Right ventricle myocardium inferior (tissue), 1 donor: ENCODE results near the gene PRAMEF1. TPM values are rescaled to one million over a fixed set of nuclear protein-coding genes. Genes with fewer than 3 reads are reported as not detected.
"Not testable (repeated sequence)": the region's sequence is repeated elsewhere in the genome, so short reads cannot be mapped to it uniquely, and the experiment has no call there.

Source experiments
- ATAC-seq: fragments of 200-7000 bp; cut with Tn5 transposase; one replicate; pipeline ENCODE4 v1.9.1; 2020; ENCODE audit warnings: mild to moderate bottlenecking, moderate library complexity
- DNase-seq: peaks from one replicate; pipeline ENCODE4 v3.0.0; 2021; ENCODE audit errors: missing footprints
- intact Hi-C: fragments of 100-400 bp; cut with DNase I; formaldehyde crosslinking; loops from one replicate; pipeline ENCODE4 v1.11.0; 2022
- long read RNA-seq: library from polyadenylated mRNA; unstranded; transcript quantifications from one replicate; pipeline ENCODE4 v2.0.0, GENCODE V29; 2021
- total RNA-seq: library from RNA; stranded (reverse); fragmentation: NEBNext Ultra II Directional; extraction: Animal tissue kit (Norgen Biotek cat#: 25700); gene quantifications from one replicate; pipeline ENCODE4 v1.2.1, GENCODE V29; 2021
- donor health status: DM: no; HTN: yes; CAD: no; lungs with severe emphysema.

The PRAMEF1 gene
- not detected for total RNA-seq
- long read RNA-seq = 0 reads

DNA sequence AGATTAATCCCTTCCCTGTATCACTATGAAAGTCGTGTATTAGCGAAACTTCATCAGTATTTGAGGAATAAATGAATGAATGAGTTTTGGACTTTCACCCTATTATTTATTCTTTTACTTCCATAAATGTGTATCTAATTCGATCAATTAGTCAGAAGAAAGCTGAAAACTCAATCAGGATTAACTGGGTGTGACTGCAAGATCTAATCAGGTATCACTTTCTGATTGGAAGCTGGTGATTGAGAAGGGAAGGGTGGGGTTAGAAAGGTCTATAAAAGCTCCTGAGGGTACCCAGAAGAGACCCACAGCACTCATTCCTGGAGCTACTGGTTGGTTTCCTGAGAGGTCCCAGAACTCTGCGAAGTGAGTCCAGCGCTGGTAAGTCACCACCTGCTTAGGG lies at the start of gene PRAMEF1:
TSS of gene PRAMEF1 (plus strand) at position 301 of the 400 bp plus-strand sequence. CDS start 1,831 bp downstream, outside the sequence.
- intact Hi-C loops, DNase-seq, ATAC-seq: not testable (repeated sequence)

DNA sequence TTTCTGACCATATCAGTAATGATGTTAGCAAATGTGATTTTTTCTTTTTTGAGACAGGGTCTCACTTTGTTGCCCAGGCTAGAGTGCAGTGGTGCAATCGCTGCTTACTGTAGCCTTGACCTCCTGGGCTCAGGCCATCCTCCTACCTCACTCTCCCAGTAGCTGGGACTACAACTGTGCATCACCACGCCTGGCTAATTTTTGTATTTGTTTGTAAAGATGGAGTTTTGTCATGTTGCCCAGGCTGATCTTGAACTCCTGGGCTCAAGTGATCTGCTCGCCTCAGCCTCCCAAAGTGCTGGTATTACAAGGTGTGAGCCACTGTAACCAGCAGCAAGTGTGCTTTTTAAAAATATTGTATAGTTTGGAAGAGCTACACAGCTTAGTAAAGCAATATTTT lies 49.3 kb upstream of the PRAMEF1 start:
- DNase-seq (no peak), ATAC-seq (no peak)
- intact Hi-C loops = no loop called here

DNA sequence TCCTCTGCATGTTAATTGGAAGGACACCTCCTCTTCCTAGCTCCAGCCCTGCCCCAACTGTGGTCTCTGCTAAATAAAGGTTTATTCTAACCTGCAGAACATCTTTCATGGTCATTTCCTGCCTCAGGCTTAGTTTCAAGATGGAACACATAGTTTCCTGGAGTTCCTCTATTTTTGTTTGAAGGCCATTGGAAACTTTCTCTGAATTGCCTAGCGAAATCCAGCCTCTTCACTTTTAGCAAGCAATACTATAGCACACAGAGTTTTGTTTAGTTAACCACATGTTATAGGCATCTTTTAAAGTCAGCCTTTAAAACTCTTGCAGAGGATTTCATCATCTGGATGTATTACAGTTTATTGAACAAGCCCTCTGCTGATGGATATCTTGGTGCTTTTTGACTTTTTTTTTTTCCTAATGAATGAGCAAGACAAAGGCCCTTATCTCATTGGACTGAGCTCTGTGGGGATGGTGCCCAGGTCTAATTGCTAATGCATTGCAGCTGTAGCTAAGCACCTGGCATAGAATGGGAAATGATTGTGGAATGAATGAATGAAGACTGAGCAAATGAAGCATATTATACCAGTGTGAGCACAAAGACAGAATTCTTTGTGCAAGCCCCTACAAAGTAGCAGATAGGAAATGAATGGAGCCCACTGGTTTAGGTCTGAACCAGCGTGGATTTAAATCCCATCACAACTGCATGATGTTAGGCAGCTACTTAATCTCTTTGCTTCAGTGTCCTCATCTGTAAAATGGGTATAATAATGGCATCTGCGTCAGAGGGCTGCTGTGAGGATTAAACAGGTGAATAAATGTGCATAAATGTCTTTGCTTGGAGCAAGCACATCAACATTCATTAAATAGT lies 45.8 kb upstream of the PRAMEF1 start:
- intact Hi-C loops = no loop called here
- ATAC-seq (no peak), DNase-seq (no peak)

DNA sequence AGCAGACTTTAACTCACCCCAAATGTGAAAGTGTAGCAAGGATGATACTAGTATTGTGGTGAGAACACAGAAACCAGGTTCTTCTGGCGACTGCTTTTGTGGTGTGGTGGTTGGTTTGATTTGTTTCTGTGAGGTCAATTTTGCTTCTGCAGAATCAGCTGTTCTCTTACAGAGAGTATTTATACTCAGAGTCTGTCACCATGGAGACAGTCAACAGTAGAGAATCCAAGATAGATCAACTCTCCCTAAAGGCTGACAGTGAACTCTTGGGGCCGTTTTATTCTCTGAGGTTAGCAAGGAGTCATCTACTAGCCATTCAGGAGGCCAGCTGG lies 45.2 kb upstream of the PRAMEF1 start, which contains the start of gene CFAP107:
TSS of gene CFAP107 (plus strand) at position 209 of the 332 bp plus-strand sequence. CDS start 231 bp downstream, outside the sequence.
- intact Hi-C loops = no loop called here
- ATAC-seq (no peak), DNase-seq (no peak)

GRCh38 chr1:12748778-12749355 lies 42.3 kb upstream of the PRAMEF1 start:
- no peak for ATAC-seq
- intact Hi-C loops = no loop called here

GRCh38 chr1:12754738-12755137 lies 36.5 kb upstream of the PRAMEF1 start:
- intact Hi-C loops = no loop called here
- ATAC-seq (no peak), DNase-seq (no peak)

More at GRCh38 chr1:12748778-12749355, 42.3 kb upstream of the PRAMEF1 start:
- no peak for DNase-seq

DNA sequence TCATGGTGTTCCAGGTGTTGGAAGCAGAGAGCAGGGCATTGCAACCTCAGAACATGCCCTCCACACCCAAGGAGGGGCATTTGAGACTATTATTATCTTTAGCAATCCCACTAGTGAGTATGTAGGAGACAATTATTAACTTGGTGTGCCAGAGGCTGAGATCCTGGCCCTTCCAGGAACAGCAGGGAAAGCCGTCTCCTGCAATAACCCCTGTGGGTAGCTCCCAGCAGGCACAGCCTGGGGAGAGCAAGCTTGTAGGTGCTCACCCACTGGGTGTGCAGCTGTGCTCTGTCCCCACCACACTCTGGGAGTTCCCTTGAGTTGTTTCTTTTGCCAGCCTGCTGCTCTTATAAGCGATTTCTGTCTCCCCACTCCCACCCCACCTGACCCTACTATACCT lies 34.9 kb upstream of the PRAMEF1 start:
- ATAC-seq = no peak
- DNase-seq = no peak
- intact Hi-C loops = no loop called here

- DNase-seq (no peak), ATAC-seq (no peak)
- intact Hi-C loops = no loop called here
Measured at GRCh38 chr1:12756768-12757413, 34.3 kb upstream of the PRAMEF1 start.

DNA sequence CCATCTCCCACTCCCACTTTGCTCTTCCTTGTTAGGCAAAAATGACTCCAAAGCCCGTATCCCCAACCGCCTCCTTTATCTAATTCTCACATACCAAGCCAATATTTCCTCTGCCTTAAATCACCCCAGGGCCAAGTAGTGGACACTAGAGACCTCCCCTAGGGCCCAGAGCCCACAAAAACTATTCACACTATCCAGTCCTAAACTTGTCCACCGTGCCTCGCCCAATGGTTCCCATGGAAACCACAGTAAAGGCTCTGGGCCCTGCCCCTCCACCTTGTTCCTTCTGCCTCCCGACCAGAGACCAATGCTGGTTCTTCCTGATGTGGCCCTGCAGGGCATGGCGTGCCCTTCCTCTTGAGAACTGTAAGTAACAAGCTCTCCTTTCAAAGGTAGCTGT lies 33.4 kb upstream of the PRAMEF1 start:
- intact Hi-C loops = no loop called here
- DNase-seq (no peak), ATAC-seq (no peak)

- DNase-seq = no peak
- ATAC-seq = no peak
- intact Hi-C loops = no loop called here
Measured at GRCh38 chr1:12760256-12760795, 30.9 kb upstream of the PRAMEF1 start.

- DNase-seq (no peak), ATAC-seq (no peak)
- intact Hi-C loops = no loop called here
Measured at GRCh38 chr1:12761781-12762180, 29.4 kb upstream of the PRAMEF1 start.

- ATAC-seq (no peak), DNase-seq (no peak)
- intact Hi-C loops = no loop called here
Measured at GRCh38 chr1:12762766-12763165, 28.4 kb upstream of the PRAMEF1 start.

GRCh38 chr1:12763479-12763878 lies 27.7 kb upstream of the PRAMEF1 start:
- no peak for ATAC-seq
- intact Hi-C loops = no loop called here
- no peak for DNase-seq

DNA sequence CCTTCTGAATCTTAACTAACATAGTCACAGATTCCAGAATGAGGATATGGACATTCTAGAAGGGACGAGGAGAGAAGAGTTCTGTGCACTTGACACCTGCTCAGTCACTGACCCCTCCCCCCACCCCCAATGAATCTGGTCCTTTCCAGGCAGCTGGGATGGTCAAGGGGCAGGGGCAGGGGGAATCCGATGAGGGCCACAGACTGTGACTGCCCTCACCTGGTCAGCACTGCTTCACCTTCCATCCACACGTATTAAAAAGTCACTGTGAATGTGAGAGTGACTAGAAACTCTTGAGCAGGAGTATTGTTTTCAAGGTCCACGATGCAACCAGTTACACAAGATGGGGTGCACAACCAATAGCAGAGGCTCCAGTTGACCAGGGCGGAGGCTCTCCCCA lies 27.2 kb upstream of the PRAMEF1 start:
- intact Hi-C loops = no loop called here
- no peak for ATAC-seq
- no peak for DNase-seq

GRCh38 chr1:12769031-12769430 lies 22.2 kb upstream of the PRAMEF1 start:
- intact Hi-C loops = no loop called here
- no peak for ATAC-seq
- no peak for DNase-seq

- intact Hi-C loops = no loop called here
- ATAC-seq (no peak), DNase-seq (no peak)
Measured at GRCh38 chr1:12769976-12770505, 21.2 kb upstream of the PRAMEF1 start.

DNA sequence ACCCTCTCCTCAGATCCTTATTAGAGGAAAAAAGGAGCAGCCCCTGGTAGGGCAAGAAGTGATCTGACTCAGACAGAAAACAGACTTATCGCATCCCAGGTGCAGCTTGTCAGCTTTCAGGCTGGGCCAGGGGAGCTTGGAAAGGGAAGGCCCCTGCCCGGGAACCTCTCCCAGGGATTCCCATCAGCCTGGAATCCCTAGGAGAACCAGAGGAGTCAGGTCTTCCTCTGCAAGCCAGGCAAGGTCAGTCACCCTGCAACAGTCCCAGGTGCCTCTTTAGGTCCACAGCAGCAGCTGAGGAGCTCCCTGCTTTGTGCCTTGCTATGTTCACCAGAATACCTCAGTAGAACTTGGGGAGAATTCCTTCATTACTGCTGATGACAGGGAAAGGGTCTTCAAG lies 20.6 kb upstream of the PRAMEF1 start:
- DNase-seq (no peak), ATAC-seq (no peak)
- intact Hi-C loops = no loop called here

DNA sequence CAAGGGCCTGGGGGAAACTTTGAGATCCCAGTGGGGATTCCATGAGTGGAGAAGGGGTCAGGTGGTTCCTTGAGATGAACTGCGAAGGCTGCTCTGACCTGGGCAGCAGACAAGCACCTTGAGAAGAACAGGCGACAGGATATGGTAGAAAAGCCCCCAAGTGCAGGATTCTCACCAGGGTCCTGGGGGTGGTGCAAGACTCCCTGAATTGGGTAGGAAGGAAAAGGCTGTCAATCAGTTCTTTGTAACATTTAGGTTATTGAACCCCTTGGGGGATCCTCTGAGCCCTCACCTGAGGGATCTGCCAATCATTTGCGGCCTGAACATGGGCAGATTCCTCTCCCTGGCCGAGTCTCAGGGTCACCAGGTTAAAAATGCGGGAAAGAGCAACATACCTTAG lies 20.0 kb upstream of the PRAMEF1 start:
- ATAC-seq (no peak), DNase-seq (no peak)
- intact Hi-C loops = no loop called here

DNA sequence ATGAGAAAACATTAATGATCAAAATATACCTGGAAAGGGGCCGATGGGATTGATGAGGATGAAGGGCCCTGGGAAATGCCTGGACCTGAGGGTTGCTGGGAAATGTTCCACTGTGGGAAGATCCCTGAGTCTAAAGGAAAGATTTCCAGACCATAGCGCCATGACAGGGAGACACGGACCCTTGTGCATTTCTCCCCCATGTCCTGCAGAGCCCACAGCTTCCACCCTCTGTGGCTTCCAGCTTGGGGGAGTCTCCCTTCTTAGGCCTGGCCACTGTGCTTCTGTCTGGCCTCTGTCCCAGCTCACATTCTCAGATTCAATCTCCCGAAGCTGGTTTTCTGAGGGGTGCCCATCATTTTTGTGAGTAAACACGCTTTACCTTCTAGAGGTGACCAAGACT lies 18.7 kb upstream of the PRAMEF1 start:
- DNase-seq (no peak), ATAC-seq (no peak)
- intact Hi-C loops = no loop called here
